GM12873 (cell line): ENCODE results near the gene ADAMTS5.

Experiments used
- CTCF ChIP-seq: IDR thresholded peaks from 2 replicates; pipeline ENCODE4 v1.5.1; 2012; ENCODE audit warnings: low read depth, mild to moderate bottlenecking, moderate library complexity, low read length, control low read depth; ENCODE audit not compliant: insufficient read depth; ENCODE audit errors: missing control alignments

Gene ADAMTS5

DNA sequence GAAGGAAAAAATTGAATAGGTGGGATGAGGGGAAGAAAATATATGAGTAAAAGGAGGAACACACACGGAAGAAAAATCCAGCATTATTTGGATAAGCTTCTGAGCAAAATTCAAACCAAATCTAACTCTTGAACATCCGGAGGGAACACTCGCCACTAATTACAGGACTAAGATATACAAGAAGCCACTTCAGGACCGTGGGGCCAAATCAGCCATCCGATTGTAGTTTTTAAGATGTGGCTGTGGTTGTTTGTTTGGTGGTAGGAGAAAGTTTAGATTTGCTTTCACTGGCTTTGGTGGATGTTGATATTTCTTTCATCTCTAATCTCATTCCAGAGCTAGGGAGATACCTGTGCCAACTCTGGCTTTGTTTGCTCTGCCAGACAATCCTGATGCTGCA is 78.0 kb downstream of the ADAMTS5 start:
- no peak for TF ChIP-seq CTCF

DNA sequence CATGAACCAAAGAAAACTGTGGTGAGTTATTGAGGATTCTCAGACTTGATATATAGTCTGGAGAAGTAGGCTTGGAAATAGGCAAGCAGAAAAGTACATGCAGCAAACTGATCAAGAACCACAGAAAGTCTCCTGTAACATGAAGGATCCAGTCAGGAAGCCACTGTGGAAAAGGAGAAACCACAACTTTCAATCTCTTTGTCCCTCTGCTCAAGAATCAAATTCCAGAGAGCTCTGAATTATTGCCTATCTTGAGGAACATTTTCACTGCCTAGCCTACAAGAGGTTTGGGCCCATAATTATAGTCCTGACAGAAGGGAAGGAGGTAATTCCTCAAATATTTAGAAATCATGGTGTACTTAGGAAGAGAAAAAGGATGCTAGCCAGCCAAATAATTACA is 78.6 kb downstream of the ADAMTS5 start:
- TF ChIP-seq CTCF = no peak

GRCh38 chr21:26887251-26887650 is 79.6 kb downstream of the ADAMTS5 start:
- no peak for TF ChIP-seq CTCF

GRCh38 chr21:26884436-26884835 is 82.5 kb downstream of the ADAMTS5 start:
- no peak for TF ChIP-seq CTCF

- no peak for TF ChIP-seq CTCF
Observed at GRCh38 chr21:26883768-26884167, 83.1 kb downstream of the ADAMTS5 start.

DNA sequence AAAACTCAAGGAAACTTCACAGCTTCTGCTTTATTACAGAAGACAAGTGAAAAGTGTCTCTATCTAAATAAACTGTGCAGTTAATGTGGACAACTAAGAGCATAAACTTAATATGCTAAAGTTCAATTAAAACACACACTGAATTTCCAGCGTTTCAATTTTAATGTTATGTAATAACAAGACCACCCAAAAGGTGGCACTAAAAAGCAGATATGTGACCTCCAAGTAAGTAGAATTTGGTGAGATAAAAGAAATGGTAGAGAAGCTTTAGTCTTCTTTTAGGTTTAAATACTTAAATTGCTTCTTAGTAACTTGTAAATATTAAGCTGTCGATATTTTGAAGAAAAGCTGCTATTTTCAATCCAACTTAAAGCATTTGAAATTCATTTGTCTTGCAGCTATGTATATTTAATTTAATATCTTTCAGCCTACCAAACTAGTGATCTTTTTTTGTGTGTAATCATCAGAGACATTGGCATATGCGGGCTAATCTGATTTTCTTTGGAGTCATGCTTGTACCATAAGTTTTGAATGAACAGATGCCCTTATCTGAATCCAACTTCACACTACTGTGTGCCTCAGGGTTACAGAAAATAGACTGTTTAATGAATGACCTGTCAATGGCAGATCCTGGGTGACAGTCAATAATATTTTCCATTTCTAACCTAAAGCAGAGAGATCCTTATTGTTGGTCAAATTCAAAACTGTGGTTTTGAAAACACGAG is 85.2 kb downstream of the ADAMTS5 start:
- TF ChIP-seq CTCF = no peak

- TF ChIP-seq CTCF = no peak
Observed at GRCh38 chr21:26877018-26877417, 89.9 kb downstream of the ADAMTS5 start.

DNA sequence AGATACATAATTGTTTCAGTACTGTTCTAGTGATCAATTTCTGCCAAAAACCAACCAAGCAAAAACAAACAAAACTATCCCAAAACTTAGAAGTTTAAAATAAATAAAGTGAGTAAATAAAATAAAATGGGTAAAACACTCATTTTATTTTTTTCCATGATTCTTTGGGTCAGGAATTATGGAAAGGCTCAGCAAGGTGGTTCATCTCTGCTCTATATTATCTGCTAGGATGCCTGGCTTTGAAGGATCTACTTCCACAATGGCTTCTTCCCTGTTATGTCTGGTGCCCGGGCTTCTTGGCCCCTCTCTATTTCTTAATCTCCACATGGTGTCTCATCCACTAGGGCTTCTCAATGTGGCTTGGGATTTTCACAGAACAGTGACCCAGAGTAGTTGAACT is 92.5 kb downstream of the ADAMTS5 start:
- TF ChIP-seq CTCF = no peak
